ENCODE results near the gene ZNF506.
"Not testable (repeated sequence)": the region's sequence is repeated elsewhere in the genome, so short reads cannot be mapped to it uniquely, and the experiment has no call there.

The ZNF506 gene

DNA sequence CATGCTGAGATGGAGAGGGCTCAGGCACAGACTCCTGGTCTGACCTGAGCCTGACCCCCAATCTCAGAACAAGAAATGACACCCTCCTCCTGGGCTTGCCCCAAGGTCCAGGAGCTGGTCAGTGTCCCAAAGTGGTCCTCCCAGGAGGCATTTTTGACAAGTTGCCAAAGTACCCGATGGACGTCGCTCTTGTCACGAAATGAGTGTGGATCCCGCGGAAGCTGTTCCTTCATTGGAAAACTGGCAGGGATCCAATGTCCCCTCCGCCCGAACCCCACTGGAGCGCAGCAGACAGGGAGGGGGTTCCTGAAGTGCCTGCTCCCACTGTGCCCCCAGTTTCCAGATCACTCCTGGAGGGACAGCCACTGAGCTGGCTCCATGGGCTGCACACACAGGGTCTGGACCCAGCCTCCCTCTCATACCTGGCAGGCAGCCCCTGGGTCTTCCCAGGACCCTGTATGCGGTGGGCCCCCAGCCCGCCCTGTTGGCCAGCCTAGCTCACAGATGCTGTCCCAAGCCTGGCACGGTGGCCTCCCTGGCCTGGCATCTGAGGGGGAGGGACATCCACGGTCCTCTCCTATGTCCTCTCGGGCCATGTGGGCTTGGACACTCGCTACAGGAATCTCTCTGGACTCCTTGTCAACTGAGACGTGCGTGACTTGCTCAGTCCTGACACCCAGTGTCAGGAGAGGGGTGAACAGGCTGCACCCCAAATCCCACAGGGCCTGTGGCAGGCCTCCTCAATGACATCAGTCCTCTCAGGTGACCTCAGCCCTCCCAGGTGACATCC, 75.9 kb downstream of the ZNF506 start:
- no peak for DNase-seq (ENCODE audit: low read depth in 3 of 3)

GRCh38 chr19:19744641-19745040, 76.9 kb downstream of the ZNF506 start:
- DNase-seq (ENCODE audit: low read depth in 3 of 3): no peak

- not testable (repeated sequence) for DNase-seq (ENCODE audit: low read depth in 3 of 3)
Measured at GRCh38 chr19:19743921-19744320, 77.6 kb downstream of the ZNF506 start.

GRCh38 chr19:19743176-19743575, 78.4 kb downstream of the ZNF506 start:
- no peak for DNase-seq (ENCODE audit: low read depth in 3 of 3)

GRCh38 chr19:19742773-19743172, 78.8 kb downstream of the ZNF506 start:
- DNase-seq (ENCODE audit: low read depth in 3 of 3): no peak
